Stimulated activated CD8-positive, alpha-beta memory T cell treated with anti-CD3 and anti-CD28 coated beads, Interleukin-4, amount 100 ng/mL, for 4 hours (primary cell): ENCODE results near the gene MINDY1.

ENCODE experiments used
- DNase-seq, 2 donors: peaks; one replicate each; pipeline ENCODE4 v3.0.0-alpha.2; 2020; ENCODE audit warnings: low read depth in 2 of 2, low spot score in 1 of 2

The MINDY1 gene, protein sequence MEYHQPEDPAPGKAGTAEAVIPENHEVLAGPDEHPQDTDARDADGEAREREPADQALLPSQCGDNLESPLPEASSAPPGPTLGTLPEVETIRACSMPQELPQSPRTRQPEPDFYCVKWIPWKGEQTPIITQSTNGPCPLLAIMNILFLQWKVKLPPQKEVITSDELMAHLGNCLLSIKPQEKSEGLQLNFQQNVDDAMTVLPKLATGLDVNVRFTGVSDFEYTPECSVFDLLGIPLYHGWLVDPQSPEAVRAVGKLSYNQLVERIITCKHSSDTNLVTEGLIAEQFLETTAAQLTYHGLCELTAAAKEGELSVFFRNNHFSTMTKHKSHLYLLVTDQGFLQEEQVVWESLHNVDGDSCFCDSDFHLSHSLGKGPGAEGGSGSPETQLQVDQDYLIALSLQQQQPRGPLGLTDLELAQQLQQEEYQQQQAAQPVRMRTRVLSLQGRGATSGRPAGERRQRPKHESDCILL

DNA sequence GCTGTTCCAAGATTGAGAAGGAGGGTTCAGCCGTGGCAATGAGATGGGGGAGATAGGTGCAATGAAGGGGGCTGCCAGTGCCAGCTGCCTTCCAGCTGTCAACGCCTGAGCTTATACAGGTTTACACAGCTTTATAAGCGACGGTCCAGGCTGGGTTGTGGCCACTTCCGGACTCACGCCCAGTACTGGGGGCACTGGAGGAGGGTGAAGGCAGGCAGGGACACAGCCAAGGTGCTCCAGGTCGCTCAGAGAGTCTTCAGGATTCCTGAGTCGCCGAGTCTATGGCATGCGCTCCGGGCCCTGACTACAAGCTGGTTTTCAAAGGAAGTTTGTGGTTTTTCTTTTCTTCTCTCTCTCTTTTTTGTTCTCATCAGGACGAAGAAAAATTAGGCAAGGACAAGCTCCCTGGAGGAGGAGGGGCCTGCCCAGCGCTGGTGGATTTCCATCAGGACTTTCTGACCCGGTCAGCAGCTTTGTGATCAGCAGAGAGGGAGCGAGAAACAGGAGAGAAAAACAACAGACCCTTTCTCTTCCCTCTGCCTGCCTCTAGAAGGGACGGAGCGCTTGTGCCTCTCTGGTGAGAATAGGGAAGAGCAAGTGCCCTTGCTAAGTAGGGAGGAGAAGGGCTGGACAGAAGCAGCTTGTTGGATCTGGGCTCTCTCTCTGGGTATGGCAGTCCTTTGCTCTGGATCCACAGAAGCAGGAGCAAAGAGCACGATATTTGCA lies at the start of gene MINDY1:
TSS of gene MINDY1 (minus strand) at position 576 of the 726 bp plus-strand sequence. CDS start 4,285 bp downstream, outside the sequence.
- no peak for DNase-seq

DNA sequence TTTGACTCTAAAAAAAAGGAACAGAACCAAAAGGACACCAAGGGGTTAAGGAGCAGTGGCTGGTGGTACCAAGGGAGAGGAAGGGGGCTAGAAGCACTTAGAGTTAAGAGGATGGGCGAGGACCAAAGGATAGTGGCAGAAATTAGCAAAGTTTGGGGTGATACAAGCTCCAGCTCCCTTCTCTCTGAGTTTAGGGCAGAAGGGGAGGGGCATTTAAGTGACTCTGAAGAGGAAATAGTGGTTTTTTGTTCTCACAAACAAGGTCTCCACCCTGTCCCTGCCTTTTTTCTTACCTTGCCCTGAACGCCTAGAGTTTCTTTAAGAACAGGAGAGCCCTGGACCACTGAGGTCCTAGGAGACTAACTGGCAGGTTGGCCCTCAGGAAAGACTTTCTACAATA lies 49.4 kb upstream of the MINDY1 start:
- no peak for DNase-seq

DNA sequence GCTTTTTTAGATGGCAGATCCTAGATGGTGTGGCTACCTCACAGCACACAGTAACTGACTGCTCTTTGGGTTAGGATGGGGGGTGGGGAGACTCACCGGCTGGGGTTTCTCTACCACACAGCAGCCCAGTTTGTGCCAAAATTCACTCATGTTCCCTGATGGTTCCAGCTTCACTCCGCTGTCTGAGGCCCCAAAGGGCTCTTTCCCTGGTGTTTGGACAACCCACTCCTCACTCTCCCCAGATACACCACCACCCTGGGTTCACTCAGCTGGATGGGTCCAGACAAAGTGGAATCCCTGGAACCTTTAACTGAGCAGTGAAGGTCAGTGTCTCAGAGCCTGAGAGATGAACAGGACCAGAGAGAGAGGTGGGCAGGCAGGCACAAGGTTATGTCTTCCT lies 48.9 kb upstream of the MINDY1 start:
- no peak for DNase-seq

DNA sequence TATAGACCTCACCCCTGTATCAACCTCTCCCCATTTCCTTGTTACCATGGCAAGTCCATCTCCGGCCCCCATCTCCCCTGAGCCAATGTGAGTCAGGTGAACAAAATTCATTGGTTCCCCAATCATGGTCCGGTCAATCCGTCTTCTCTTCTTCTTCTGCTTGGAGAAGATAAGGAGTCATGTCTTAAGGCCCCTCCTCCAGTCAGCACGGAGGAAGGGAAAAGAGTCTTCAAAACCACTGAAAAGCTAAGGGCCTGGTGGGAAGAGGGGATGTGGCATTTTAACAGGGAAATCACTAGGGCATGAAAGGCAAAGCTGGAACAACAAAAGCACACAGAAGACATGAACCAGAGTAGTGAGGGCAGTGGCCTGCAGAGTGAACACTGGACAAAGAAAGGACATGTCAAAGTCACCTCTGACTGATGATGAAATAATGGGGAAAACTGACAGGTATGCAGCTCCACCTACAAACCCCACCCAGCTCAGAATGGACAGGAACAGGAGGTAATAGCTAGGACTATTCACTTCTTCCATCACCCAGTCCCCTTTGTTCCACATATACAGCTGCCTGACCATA lies 48.4 kb upstream of the MINDY1 start:
- no peak for DNase-seq

DNA sequence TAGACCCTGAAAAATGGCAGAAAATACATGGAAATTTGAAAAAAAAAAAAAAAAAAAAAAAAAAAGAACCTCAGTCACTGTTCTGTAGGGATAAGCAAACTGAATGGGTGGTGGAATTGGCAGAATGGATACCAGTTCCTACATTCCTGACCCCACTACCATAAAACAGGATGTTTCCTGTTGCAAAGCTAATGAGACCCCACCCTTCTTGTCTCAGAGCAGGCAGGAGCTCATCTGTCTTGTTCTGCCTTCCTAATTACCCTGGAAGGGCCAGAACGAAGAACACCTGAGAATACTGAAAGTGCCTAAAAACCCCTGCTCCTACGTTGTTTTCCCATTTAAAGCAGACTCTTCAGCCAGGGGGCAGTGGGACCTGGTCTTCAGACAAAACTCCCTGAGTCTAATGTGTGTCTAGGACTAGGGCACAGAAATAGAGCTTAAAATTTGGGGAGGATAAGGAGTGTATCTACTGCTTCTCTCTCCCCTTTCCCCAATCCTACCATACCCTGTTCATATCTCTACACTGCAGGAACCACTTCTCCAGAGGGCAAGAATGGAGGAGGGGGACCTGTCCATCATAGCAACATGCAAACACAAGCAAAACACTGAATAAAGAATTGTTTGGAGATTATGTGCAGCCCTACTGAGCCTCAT lies 44.8 kb upstream of the MINDY1 start:
- no peak for DNase-seq

DNA sequence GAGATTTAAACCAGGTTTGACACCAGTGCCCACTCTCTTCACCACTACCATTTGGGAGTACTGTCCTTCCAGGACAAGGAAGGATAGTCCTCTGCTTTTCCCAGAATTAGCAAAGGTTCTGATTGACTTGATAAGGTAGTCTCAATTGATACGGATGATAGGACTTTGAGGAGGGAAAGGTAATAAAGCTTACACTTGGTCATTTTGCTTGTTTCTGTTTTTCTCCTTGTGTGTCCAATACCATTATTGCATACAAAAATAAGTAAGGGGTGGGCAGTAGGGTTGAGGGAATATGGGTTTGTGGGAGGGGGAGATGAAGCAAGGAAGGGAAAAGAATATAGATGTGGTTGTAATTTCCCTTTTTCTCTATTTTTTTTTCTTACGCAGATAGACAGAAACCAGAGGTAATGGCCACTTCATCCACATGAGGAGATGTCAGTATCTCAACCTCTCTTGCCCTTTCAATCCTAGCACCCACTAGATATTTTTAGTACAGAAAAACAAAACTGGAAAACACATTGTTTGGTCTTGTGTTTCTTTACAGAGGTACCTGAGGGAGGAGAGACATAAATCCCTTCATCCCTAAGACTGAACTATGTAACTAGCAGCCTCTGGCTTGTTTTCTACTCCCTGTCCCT lies 43.5 kb upstream of the MINDY1 start:
- no peak for DNase-seq

DNA sequence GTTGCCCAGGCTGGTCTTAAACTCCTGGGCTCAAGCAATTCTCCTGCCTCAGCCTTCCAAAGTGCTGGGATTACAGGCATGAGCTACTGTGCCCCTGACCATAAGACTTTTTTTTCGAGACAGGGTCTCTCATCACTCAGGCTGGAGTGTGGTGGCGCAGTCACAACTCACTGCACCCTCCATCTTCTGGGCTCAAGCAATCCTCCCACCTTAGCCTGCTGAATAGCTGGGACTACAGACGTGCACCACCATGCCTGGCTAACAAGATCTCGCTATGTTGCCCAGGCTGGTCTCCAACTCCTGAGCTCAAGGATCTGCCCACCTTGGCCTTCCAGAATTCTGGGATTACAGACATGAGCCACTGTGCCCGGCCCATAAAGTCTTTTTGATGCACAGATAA lies 42.8 kb upstream of the MINDY1 start:
- DNase-seq, result no peak

DNA sequence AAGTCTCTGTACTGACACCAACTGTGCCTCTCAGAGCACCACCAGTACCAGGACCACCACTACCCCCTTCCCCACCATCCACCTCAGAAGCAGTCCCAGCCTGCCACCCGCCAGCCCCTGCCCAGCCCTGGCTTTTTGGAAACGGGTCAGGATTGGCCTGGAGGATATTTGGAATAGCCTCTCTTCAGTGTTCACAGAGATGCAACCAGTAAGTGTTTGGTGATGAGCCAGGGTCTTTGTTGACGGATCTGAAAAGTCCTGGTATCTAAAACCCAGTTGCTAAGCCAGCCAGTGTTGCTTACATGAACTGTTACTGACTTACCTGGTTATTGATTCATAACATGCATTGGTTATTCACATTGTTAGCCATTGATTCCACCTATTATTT lies 41.9 kb upstream of the MINDY1 start:
- DNase-seq, result no peak

DNA sequence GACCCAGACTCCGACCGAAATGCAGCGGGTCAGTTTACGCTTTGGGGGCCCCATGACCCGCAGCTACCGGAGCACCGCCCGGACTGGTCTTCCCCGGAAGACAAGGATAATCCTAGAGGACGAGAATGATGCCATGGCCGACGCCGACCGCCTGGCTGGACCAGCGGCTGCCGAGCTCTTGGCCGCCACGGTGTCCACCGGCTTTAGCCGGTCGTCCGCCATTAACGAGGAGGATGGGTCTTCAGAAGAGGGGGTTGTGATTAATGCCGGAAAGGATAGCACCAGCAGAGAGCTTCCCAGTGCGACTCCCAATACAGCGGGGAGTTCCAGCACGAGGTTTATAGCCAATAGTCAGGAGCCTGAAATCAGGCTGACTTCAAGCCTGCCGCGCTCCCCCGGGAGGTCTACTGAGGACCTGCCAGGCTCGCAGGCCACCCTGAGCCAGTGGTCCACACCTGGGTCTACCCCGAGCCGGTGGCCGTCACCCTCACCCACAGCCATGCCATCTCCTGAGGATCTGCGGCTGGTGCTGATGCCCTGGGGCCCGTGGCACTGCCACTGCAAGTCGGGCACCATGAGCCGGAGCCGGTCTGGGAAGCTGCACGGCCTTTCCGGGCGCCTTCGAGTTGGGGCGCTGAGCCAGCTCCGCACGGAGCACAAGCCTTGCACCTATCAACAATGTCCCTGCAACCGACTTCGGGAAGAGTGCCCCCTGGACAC lies 41.4 kb upstream of the MINDY1 start:
- DNase-seq, result no peak

DNA sequence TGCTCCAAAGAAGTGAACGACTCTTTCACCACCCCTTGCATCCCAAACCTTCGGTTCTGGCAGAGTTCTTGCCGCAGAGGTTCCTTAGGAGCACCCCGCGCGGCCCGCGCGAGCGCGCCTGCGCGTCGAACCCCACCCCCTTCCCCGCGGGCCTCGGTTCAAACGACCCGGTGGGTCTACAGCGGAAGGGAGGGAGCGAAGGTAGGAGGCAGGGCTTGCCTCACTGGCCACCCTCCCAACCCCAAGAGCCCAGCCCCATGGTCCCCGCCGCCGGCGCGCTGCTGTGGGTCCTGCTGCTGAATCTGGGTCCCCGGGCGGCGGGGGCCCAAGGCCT lies 40.9 kb upstream of the MINDY1 start, which contains the start of gene C1orf56:
TSS of gene C1orf56 (plus strand) at position 161 of the 334 bp plus-strand sequence. CDS start at position 258, 97 bp downstream.
- no peak for DNase-seq

DNA sequence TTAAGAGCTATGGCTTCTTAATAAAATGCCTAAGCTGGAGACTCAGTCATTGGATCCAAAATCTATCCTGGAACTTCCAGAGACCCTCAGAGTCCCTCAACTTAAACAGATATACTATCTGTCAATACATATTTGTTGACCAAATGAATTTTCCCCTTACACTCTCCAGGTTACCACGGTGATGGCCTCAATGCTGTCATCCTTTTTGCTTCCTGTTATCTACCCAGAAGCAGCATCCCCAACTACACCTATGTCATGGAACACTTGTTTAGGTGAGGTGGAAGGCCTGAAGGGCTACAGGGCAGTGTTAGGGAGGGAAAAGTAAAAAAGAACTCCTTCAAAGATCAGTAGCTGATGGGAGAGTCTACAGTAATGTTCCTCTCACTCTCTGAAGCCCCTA lies 36.5 kb upstream of the MINDY1 start:
- no peak for DNase-seq

DNA sequence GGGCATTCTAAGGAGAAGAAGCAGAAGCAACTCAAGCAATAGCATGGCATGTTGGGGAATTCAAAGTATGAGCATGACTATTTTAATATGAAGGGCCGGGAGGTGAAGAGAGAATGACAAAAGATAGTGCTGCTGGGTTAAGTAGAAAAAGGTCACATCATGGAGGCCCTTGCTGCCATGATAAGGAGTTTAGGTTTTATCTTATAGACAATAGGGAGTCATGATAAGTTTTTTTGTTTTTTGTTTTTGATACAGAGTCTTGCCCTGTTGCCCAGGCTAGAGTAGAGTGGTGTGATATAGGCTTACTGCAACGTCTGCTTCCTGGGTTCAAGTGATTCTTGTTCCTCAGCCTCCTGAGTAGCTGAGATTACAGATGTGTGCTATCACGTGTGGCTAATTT lies 32.8 kb upstream of the MINDY1 start:
- DNase-seq, result no peak

DNA sequence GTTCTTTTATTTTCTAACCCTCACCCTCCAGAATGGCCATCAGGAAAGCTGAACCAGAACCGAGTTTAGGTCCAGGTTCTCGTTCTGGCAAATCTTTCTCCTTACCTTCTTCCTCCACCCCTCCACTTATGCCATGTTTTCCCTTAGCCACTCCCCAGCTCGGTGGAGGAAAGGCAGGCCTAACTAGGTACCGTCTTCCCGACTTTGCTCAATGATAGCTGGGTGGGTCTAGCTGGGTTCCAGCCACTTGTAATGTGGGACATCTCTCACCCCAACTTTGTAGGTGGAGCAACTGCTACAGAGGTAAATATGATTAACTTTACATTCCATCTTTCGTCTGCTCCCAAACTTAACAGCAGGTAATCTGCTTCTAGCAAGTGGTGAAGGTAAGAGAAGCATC lies 30.3 kb upstream of the MINDY1 start:
- no peak for DNase-seq

DNA sequence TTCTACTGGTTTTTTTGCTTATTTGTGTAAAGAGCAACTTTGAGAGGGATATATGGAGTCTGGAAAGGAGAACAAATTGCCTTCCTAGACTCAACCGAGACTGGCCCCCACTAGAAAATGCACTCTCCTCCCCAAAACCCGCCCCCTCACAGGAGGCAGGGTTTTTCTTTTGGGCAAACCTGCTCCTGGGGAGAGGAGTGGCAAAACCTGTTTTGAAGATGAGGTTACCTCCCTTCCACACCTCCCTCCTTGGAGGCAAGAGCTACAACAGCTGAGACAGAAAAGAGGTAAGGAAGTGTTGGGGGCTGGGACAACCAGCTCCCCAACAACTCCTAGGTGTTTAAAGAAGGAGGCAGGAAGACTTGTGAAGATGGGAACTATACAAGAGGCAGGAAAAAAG lies 29.7 kb upstream of the MINDY1 start, which contains the start of gene BNIPL:
TSS of gene BNIPL (plus strand) at position 231 of the 400 bp plus-strand sequence. CDS start at position 371, 140 bp downstream.
- no peak for DNase-seq

DNA sequence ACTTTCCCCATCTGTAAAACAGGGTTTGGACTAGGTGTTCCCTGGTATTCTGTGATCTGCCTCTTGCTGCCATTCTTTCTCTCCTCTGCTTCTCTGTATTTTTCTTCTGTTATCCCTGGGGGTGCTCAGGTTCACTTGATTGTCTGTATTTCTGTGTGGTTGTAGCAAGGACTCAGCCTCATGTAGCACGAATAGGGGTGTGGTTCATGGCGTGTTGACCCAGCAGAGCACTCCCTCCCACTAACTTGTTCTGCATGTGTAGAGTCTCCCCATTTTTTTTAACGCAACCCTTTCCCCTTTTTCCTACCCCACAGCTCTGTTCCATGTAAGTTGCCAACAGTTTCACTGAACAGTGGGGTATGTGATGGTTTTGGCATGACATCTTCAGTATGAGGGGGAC lies 28.5 kb upstream of the MINDY1 start:
- DNase-seq, result no peak

DNA sequence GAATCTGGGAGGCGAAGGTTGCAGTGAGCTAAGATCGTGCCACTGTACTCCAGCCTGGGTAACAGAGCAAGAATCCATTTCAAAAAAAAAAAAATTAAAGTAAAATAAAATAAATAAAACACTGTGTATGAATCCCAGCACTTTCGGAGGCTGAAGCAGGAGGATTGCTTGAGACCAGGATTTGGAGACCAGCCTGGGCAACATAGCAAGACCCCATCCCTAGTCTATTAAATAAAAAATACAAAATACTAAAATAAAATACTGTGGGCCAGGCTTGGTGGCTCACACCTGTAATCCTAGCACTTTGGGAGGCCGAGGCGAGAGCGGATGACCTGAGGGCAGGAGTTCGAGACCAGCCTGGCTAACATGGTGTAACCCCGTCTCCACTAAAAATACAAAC lies 25.5 kb upstream of the MINDY1 start:
- no peak for DNase-seq

DNA sequence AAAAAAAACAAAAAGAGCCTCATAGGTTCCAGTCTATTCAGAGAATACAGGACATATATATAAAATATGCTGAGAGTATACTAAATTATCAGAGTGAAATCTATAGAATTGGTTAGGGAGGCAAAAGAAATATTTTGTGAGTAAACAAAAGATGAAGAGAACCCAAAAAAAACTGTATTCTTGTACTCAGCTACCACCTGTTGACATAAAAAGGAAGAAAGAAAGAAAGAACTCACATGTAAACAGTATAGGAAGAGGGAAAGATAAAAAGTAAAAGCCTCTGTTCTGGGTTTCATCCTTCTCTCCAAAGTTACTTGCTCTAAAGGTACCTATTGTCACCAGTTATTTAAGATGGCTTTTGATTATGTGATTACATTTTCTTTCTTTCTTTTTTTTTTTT lies 19.8 kb upstream of the MINDY1 start:
- DNase-seq, result no peak

DNA sequence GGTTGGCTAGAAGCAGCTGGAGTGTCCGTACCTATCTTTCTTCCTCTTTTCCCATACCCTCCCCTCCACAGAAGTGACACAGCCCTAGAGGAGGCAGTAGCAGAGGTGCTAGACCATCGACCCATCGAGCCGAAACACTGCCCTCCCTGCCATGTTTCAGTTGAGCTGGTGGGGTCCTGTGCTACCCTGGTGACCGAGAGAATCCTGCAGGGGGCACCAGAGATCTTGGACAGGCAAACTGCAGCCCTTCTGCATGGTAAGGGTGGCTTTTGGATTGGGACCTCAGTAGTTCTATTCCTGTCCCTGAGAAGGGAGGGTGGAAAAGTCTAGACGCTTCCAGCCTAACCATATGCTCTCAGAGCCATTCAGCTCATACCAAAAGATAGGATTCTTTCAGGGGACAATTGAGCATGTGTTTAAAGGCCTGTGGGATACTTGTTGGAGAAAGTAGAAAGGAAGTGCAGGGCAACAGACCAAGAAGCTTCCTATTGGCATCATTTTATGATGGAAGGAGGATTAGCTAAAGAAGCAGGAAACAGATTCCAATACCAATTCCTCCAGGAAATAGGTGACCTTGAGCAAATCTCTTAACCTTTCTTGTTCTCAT lies 17.9 kb upstream of the MINDY1 start:
- DNase-seq, result peak; percentile 68 to 71

DNA sequence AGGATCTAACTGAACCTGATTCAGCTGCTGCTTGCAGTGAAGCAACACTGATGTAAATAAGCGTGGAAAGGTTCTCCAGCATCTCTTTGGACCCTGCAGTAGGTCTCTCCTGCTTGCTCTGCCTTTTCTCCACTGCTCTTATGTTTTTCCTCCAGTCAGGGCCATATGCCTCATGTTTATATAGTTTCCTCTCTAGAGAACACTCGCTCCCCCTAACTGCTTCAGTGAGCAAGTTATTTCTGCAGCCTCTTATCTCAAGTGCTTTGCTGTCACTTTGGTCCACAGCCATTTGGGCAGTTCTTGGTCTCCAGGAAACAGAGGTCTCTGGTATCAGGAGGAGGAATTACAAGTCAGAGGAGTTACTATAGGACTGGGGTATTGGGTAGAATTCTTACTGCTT lies 6.8 kb upstream of the MINDY1 start:
- no peak for DNase-seq
